COR-L47 (cell line): ENCODE measurements around the gene KIF21B.

Experiments used
- DNase-seq: peaks from one replicate; lab custom pipeline; 2025; lab: John Stamatoyannopoulos, UW

KIF21B gene

GRCh38 chr1:201020040-201020591 lies 3.4 kb downstream of the KIF21B start:
- no peak for DNase-seq

- DNase-seq: no peak
These were observed 4.1 kb downstream of the KIF21B start for GRCh38 chr1:201019321-201019977.

GRCh38 chr1:201017828-201018163 lies 5.7 kb downstream of the KIF21B start:
- no peak for DNase-seq

- no peak for DNase-seq
These were observed 6.3 kb downstream of the KIF21B start for GRCh38 chr1:201016943-201017827.

GRCh38 chr1:201016211-201016651 lies 7.3 kb downstream of the KIF21B start:
- peak; percentile 88 for DNase-seq

GRCh38 chr1:201015551-201016091 lies 7.9 kb downstream of the KIF21B start:
- no peak for DNase-seq

- DNase-seq: no peak
These were observed 8.7 kb downstream of the KIF21B start for GRCh38 chr1:201014816-201015200.

GRCh38 chr1:201013991-201014815 lies 9.3 kb downstream of the KIF21B start:
- no peak for DNase-seq

- DNase-seq: no peak
These were observed 10.5 kb downstream of the KIF21B start for GRCh38 chr1:201013031-201013485.

- peak; percentile 66 for DNase-seq
These were observed 11.9 kb downstream of the KIF21B start for GRCh38 chr1:201011616-201012015.

- no peak for DNase-seq
These were observed 13.4 kb downstream of the KIF21B start for GRCh38 chr1:201009962-201010645.

- peak; percentile 29 for DNase-seq
These were observed 14.7 kb downstream of the KIF21B start for GRCh38 chr1:201008666-201009360.

- DNase-seq: no peak
These were observed 16.0 kb downstream of the KIF21B start for GRCh38 chr1:201007481-201007880.

- no peak for DNase-seq
These were observed 17.1 kb downstream of the KIF21B start for GRCh38 chr1:201006450-201006849.

- DNase-seq: no peak
These were observed 18.8 kb downstream of the KIF21B start for GRCh38 chr1:201004732-201005131.

- DNase-seq: no peak
These were observed 19.4 kb downstream of the KIF21B start for GRCh38 chr1:201004154-201004553.

- DNase-seq: no peak
These were observed 21.0 kb downstream of the KIF21B start for GRCh38 chr1:201002510-201002909.

GRCh38 chr1:201001962-201002361 lies 21.6 kb downstream of the KIF21B start:
- DNase-seq: no peak

GRCh38 chr1:201000391-201000790 lies 23.1 kb downstream of the KIF21B start:
- DNase-seq: no peak

GRCh38 chr1:200999667-201000066 lies 23.8 kb downstream of the KIF21B start:
- no peak for DNase-seq

GRCh38 chr1:200998323-200998722 lies 25.2 kb downstream of the KIF21B start:
- DNase-seq: no peak
